HPDE6-E6E7 (cell line): ENCODE data around the gene ZSCAN22.

Experiments
- DNase-seq: peaks from one replicate; pipeline ENCODE4 v3.0.0; 2011; ENCODE audit warnings: missing footprints; ENCODE audit errors: extremely low spot score

The ZSCAN22 gene

DNA sequence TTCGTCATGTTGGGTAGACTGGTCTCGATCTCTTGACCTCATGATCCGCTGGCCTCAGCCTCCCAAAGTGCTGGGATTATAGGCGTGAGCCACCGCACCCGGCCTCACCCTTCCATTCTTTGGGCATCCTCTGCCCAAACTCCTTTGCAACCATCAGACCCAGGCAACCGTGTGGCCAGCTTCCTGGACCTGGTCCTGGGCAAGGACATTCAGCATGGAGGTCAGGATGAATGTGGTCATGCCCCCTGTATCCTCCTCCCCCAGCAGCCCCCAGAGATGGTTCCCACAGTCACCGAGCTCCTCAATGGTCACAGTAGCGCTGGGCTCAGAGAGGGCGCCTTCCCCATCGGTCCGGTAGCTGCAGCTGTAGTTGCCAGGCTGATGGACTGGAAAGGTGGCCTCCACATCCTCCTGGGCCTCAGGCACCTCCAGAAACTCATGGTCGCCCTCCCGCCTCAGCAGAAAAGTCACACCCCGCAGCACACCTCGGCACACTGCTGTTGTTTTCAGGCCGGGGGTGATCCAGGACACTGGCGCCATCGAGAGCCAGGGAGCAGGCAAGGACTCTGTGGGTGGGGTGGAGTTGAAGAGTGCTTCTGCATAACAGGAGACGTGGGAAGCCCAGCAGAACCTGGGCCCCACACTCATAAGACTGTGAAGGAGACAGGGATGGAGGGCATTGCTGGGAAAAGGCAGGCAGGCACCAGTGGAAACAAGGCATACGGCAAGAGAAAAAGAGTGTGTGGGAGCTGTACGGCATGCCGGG is 25.4 kb downstream of the ZSCAN22 start:
- DNase-seq: no peak

DNA sequence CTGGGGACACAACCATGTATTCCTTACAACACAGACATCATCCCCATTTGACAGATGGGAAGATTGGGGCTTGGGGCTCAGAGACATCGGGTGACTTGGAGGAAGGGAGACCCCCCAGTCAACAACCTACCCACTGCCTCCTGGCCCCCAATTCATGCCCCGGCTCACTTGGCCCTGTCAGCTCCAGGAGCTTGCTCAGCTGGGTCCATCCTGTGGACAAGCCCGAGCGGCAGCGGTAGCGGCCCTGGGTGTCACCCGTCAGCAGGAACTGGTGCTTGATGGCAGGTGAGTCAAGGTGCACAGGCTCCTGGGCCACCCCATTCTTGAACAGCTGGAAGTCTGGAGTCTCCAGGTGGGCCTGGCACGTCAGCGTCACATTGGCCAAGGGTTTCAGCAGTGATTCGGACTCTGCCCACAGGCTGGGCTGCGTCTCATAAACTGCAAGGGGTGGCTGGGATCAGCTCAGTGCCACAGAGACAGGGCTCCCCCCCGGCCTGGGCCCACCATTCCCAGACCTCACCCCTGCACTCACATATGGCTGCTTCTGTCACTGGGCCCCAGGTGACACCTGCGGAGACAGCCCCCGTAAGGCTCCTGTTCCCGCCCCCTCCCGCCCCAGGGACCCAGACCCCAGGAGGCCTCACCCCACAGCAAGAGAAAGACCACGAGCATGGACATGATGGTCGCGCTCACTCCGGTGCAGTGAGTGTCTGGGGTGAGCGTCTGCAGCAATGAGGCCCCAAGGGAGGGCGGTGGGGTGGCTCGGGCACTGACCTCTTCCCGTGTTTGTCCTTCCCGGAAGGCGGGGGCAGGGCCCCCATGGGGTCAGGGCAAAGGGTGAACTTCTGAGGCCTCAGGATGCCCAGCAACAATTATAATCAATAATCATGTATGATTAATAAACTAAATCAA is 26.2 kb downstream of the ZSCAN22 start, which contains the start of gene A1BG:
A1BG (minus strand) TSS at position 733 of the 912 bp plus-strand sequence; CDS start at position 678, 55 bp downstream.
- no peak for DNase-seq

DNA sequence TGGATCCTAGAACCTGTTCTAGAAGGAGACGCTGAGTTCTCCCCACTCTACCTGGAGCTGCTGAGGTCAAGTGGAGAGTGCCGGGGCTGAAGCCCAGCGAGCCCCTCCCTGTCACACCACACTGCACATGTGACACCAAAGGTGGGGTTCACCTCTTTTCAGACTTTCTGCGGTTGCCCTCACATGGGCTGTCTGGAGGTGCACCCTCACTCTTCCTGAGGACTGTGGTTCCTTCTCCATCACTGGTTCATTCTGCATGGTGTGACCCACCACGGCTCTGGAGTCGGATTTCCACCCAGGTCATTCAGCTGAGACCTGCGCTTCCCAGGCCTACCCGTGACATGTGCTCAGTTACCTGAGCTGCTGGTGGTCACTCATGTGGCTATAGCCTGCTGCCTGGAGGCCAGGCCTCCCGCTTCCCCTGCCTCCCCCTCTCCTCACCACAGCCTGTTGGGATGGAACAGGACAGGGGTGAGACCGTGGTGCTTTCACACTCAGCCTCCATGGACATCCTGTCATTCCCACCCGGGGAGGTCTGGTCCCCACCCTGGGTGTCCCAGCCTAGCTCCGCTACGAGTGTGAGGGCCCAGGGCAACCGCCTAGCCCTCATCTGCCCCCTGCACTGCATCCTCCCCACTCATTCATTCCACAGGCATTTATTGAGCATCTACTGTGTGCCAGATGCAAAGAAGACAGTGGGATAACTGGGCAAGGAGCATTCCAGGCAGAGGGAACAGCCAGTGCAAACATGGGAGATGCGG is 27.1 kb downstream of the ZSCAN22 start:
- DNase-seq: no peak

DNA sequence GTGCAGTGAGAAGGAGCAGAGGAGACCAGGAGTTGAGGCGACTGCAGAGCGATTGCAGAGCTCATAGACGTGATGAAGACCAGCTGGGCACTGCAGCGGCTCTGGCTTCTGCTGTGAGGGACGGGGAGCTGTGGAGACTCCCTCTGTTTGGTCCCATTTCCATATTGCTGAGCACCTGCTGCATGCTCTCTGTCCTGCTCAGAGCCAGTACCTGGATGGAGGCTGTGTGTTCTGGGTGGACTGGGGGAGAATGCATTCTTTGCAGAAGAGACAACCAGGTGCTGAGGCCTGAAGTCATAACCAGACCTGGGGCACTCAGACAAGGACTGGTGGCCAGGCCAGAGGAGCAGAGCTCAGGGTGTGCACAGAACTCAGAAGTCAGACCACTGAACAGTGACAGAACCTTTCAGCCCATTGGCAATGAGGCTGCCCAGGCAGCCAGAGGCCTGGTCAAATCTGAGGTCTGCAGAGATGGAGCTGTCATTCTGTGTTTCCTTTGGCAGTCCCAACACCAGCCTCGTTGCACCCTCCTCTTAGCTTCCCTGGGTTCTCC is 27.8 kb downstream of the ZSCAN22 start:
- DNase-seq: no peak

GRCh38 chr19:58355215-58355796 is 28.5 kb downstream of the ZSCAN22 start:
- DNase-seq: no peak

GRCh38 chr19:58355908-58356765 is 29.3 kb downstream of the ZSCAN22 start:
- DNase-seq: no peak

- no peak for DNase-seq
Measured at GRCh38 chr19:58356766-58357480, 30.1 kb downstream of the ZSCAN22 start.

GRCh38 chr19:58357481-58358145 is 30.8 kb downstream of the ZSCAN22 start:
- no peak for DNase-seq

DNA sequence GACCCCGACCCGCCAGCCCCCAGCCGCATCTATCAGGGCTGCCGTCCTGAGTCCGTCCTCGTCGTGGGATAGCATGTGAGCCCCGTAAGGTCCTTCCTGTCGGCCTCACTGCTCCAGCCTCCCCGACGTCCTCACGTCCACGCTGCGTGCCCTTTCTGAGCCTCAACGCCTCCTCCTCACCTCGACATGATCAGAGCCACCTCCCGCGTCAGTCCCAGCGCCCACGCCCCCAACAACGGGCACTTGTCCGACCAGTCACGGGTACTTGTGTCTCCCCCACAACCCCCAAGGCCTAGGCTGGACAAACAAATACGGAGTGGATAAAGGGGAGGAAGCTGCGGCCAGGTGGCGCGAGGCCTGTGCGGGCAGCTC is 35.1 kb downstream of the ZSCAN22 start:
- no peak for DNase-seq

DNA sequence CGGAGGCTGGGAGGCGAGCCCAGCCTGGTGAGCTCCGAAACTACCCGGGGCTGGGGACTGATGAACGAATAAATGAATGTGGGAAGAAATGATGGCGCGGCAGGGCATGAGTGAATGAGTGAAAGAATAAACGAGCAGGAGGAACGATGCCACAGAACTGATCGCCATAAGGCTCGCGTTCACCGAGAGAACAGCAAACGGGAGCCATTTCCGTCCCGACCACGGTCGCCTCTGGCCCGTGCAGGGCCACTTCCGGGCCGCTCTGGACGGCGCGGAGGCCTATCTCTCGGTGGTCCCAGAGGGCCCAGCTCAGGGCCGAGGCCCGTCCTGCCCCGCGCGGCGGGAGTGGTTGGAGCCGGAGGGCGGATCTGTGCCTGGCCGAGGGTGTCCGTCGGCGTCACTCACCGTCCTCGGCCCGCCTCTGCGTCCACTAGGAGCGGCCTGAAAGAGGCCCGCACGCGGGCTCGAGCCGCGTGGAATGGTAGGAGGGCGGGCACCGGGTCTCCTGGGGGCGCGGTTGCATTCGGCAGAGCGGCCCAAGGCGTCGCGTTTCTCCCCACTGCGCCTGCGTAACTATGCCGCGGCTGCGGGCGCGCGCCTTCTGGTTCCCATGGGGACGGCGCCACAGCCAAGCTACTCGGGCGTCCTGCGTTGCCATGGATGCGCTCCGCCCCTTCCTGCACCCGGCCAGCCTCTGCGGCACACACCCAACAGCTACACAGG is 35.6 kb downstream of the ZSCAN22 start, which contains the start of gene ZNF497:
ZNF497 (minus strand) TSS at position 480 of the 723 bp plus-strand sequence. CDS start 5,116 bp downstream, outside the sequence.
- DNase-seq: peak; percentile 98

- DNase-seq: no peak
Measured at GRCh38 chr19:58364146-58364545, 37.4 kb downstream of the ZSCAN22 start.

DNA sequence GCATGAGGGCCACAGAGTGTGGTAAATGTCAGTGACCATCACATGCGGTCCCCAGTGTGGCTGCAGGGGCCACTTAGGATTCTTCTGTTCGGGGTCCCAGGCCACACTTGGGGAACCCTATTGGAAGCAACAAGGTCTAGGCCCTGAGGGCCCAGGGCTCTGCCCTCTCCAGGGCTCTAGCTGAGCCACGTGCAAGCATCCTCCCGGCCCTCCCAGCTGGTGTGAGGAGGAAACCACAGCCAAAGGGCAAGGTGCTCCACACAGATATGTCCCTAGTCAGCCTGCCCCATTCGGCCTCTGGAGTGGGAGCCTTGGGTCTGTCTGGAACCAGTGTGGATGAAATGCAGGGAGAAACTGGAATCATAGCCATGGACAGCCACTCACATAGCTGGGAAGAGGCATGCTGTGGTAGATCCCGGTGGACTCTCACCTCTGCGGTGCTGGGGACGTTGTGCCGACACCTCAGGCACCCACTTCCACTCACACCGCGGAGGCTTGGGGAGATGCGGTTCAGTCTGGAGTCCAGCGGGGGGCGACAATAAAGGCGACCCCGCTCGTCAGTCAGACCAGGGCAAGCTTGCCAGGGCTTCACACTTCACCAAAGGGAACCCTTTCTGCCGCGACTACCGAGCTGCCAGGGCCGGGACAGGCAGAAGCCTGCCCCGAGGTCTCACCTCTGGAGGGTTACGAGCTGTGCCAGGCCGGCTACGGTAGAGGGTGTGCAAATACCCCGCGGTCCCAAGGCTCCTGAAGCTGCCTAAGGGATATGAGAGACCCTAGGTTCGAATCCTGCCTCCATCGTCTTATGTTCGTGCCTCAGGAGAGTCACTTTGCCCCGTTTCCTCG is 40.0 kb downstream of the ZSCAN22 start:
- DNase-seq: no peak

GRCh38 chr19:58367698-58368454 is 41.1 kb downstream of the ZSCAN22 start:
- DNase-seq: no peak

DNA sequence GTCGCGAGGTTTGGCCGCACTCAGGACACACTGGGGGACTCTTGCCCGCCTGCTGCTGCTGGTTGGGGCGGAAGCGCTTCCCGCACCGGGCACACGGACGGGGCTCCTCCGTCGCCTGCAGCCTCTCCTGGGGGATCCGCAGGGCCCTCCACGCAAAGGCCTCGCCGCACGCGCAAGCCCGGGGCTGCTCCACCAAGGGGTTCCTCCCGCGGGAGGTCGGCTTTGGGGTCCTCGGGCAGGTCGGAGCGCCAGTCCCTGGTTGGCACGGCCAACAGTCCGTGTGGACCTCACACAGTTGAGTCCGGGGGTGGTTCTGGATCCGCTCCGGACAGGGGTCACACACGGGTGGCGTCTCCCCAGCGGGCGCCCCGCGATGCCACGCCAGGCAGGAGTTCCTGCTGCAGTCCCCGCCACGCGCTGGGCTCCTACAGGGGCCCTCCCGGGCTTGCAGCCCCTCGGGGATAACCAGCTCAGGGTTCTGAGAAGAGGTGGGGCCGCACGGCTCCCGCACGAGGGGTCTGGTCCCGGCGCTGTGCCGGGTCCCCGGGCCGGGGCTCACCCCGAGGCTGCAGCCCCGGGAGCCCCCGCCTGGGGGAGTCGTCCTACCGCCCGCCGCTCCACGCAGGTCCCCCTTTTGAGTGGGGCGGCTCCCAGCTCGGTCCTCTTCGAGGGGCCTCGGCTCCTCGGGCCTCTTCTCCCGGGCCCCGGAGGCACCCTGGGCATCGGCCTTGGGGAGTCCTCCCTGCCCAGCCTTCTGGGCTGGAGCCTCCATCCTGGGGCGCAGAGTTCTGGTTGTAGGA is 42.0 kb downstream of the ZSCAN22 start:
- DNase-seq: no peak

- DNase-seq: no peak
Measured at GRCh38 chr19:58372311-58373133, 45.7 kb downstream of the ZSCAN22 start.
